Sigmoid colon (tissue), 7 donors: ENCODE results near the gene PRRX1. TPM values are rescaled to one million over a fixed set of nuclear protein-coding genes. Genes with fewer than 3 reads are reported as not detected.

Experiments
- DNase-seq: peaks from one replicate; pipeline ENCODE4 v3.0.0-alpha.2; 2019
- H3K27ac ChIP-seq, 4 donors: fragments of 200-600 bp; sonication (generic); one replicate each; pipeline ENCODE4 v1.5.1; 2016 to 2019; ENCODE audit warnings: mild to moderate bottlenecking in 1 of 4
- H3K27me3 ChIP-seq, 3 donors: fragments of 200-600 bp; sonication (generic); one replicate each; pipeline ENCODE4 v1.5.1; 2019; ENCODE audit warnings: mild to moderate bottlenecking in 1 of 3
- H3K36me3 ChIP-seq, 4 donors: fragments of 200-600 bp; sonication (generic); one replicate each; pipeline ENCODE4 v1.5.1; 2016 to 2019
- H3K4me1 ChIP-seq, 4 donors: fragments of 200-600 bp; sonication (generic); one replicate each; pipeline ENCODE4 v1.5.1; 2017 to 2019
- H3K4me3 ChIP-seq, 4 donors: fragments of 200-600 bp; sonication (generic); one replicate each; pipeline ENCODE4 v1.5.1; 2017 to 2019; ENCODE audit warnings: mild to moderate bottlenecking in 2 of 4, moderate library complexity in 1 of 4
- H3K9me3 ChIP-seq, 4 donors: fragments of 200-600 bp in 3 of 4; sonication (generic) in 3 of 4; one replicate each; pipeline versions ENCODE4 v1.5.1 to v1.6.1; 2013 to 2019
- EP300 ChIP-seq, 4 donors: sonication (generic); formaldehyde crosslinking; IDR thresholded peaks; one replicate each; pipeline ENCODE4 v1.6.1; 2017; ENCODE audit warnings: antibody characterized with exemption in 4 of 4
- POLR2A ChIP-seq, 2 donors: fragments of 450-650 bp; IDR thresholded peaks; one replicate each; pipeline ENCODE4 v1.6.1; 2016; ENCODE audit warnings: antibody characterized with exemption in 2 of 2, mild to moderate bottlenecking in 2 of 2, moderate library complexity in 2 of 2
- POLR2AphosphoS5 ChIP-seq, 4 donors: sonication (generic); formaldehyde crosslinking; IDR thresholded peaks; one replicate each; pipeline ENCODE4 v1.6.1; 2017; ENCODE audit warnings: antibody characterized with exemption in 4 of 4
- WGBS, 2 donors: extraction: QIAGEN DNeasy Blood & Tissue Kit; methylation state at CpG; one replicate each; pipeline ENCODE4 v1.1.7; 2013; 5-methylcytosine and 5-hydroxymethylcytosine counted together
- intact Hi-C: fragments of 100-400 bp; cut with DNase I; formaldehyde crosslinking; loops from one replicate; pipeline ENCODE4 v1.15.1; 2023
- polyA plus RNA-seq, 3 donors: library from polyadenylated mRNA; stranded (reverse); fragments of 200-250 nt; gene quantifications; one replicate each; pipeline ENCODE4 v1.2.3, GENCODE V29; 2013
- total RNA-seq, 4 donors: library from RNA; depleted of rRNA; stranded (reverse); fragments of >200 nt; gene quantifications; one replicate each; pipeline ENCODE4 v1.1.0, GENCODE V29; 2016
- TF ChIP-seq, protein P1 (sequence below), 4 experiments: fragments of 450-650 bp in 3 of 4; fragments of 200-600 bp in 1 of 4; IDR thresholded peaks; one replicate each; pipeline ENCODE4 v1.5.1; 2016 to 2019; ENCODE audit warnings: antibody characterized with exemption in 4 of 4, mild to moderate bottlenecking in 3 of 4, moderate library complexity in 2 of 4
- donor health status: healthy with polysubstance abuse.
- donor health status: Bipolar disorder and iron deficiency.
- donor health status: healthy.

The PRRX1 gene
- total and polyA plus RNA-seq, 7 donors = 0.46 to 16.6 (median 7.9) TPM

DNA sequence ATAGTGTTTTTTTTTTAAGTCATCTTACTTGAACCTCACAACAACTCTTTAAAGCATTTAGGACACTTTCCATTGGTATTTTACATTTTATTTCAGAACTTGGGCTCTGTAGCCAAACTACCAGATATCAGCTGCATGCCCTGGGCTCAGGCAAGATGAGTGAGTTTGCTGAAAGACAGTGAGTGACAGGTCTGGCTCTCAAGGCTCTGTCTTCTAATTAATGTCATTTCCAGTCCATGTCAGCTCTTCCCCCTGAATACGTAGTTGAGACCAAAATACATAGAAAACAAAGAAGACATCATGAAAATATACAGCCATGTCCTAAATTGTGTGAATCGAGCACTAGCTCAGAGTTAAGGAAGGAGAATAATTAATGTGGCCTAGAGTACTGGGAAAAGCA lies 39.7 kb downstream of the PRRX1 start:
- DNase-seq = no peak
- intact Hi-C loops = no loop called here
- H3K27me3 ChIP-seq = no peaks in the 10 kb centered on the region
- TF ChIP-seq, protein P1, sequence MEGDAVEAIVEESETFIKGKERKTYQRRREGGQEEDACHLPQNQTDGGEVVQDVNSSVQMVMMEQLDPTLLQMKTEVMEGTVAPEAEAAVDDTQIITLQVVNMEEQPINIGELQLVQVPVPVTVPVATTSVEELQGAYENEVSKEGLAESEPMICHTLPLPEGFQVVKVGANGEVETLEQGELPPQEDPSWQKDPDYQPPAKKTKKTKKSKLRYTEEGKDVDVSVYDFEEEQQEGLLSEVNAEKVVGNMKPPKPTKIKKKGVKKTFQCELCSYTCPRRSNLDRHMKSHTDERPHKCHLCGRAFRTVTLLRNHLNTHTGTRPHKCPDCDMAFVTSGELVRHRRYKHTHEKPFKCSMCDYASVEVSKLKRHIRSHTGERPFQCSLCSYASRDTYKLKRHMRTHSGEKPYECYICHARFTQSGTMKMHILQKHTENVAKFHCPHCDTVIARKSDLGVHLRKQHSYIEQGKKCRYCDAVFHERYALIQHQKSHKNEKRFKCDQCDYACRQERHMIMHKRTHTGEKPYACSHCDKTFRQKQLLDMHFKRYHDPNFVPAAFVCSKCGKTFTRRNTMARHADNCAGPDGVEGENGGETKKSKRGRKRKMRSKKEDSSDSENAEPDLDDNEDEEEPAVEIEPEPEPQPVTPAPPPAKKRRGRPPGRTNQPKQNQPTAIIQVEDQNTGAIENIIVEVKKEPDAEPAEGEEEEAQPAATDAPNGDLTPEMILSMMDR (IDR thresholded peaks at IDR 0.05) = no peak
- TF ChIP-seq POLR2A (IDR thresholded peaks at IDR 0.05) (no peak), POLR2AphosphoS5 (IDR thresholded peaks at IDR 0.05) (no peak), EP300 (IDR thresholded peaks at IDR 0.05) (no peak)
- no peaks in the 10 kb centered on the region for H3K36me3 ChIP-seq
- no peaks in the 10 kb centered on the region for H3K4me1 ChIP-seq
- no peaks in the 10 kb centered on the region for H3K9me3 ChIP-seq
- WGBS, 2 donors = 84 to 88% methylated on average over 2 of the region's 2 CpGs
- no peak overlapping the region for H3K27ac ChIP-seq
- no peak overlapping the region for H3K4me3 ChIP-seq

DNA sequence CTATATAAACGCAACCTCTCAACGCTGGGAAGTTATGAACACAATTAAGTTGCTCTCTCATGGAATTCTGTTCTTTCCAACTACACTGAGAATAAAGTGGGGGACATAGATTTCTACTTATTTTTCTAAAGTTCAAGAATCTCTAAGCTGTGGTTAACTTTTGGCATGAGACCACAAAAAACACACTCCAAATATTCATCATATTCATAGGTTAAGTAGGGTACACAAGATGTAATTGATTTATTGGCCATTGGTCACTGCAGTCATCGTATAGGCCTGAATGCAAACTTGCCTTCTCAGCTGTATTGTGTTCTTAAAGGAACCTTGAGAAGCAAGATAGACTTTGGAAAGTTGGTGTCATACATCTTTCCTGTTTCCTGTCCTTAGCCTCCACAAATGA lies 40.3 kb downstream of the PRRX1 start:
- H3K4me3 ChIP-seq = no peak overlapping the region
- H3K27ac ChIP-seq = no peak overlapping the region
- WGBS, 2 donors = 84 to 91% methylated on average over 3 of the region's 3 CpGs

DNA sequence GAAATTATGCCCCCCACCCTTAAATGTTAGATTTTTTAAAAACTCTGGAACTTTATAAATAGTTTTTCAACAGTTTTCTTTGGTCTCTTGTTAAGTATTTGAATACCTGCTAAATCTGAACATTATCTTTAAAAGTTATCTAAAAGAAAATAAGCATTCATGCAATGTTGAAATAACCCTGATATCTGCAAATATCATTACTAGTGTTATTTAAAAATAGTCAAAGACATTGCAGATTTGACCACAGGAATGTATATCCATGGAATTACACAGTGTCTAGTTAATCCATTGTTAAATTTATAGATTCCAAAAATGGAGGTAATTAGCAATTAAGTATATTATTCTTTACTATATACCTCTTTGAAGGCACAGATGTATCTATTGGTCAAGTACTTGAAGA lies 42.0 kb downstream of the PRRX1 start:
- Histone ChIP-seq H3K4me3 (no peak overlapping the region), H3K4me1 (no peaks in the 10 kb centered on the region), H3K9me3 (no peaks in the 10 kb centered on the region), H3K27ac (no peak overlapping the region), H3K36me3 (no peaks in the 10 kb centered on the region), H3K27me3 (no peaks in the 10 kb centered on the region)
- DNase-seq = no peak
- TF ChIP-seq, protein P1 (IDR thresholded peaks at IDR 0.05) = no peak
- no peak for TF ChIP-seq POLR2AphosphoS5 (IDR thresholded peaks at IDR 0.05)
- TF ChIP-seq POLR2A (IDR thresholded peaks at IDR 0.05) = no peak
- no peak for TF ChIP-seq EP300 (IDR thresholded peaks at IDR 0.05)
- intact Hi-C loops = no loop called here

More for the DNA sequence above, 40.3 kb downstream of the PRRX1 start:
- H3K4me1 ChIP-seq = no peaks in the 10 kb centered on the region
- no peak for DNase-seq
- no peaks in the 10 kb centered on the region for H3K36me3 ChIP-seq
- TF ChIP-seq POLR2AphosphoS5 (IDR thresholded peaks at IDR 0.05) (no peak), EP300 (IDR thresholded peaks at IDR 0.05) (no peak), POLR2A (IDR thresholded peaks at IDR 0.05) (no peak)
- TF ChIP-seq, protein P1 (IDR thresholded peaks at IDR 0.05) = no peak
- no peaks in the 10 kb centered on the region for H3K9me3 ChIP-seq
- no peaks in the 10 kb centered on the region for H3K27me3 ChIP-seq
- intact Hi-C loops = no loop called here

DNA sequence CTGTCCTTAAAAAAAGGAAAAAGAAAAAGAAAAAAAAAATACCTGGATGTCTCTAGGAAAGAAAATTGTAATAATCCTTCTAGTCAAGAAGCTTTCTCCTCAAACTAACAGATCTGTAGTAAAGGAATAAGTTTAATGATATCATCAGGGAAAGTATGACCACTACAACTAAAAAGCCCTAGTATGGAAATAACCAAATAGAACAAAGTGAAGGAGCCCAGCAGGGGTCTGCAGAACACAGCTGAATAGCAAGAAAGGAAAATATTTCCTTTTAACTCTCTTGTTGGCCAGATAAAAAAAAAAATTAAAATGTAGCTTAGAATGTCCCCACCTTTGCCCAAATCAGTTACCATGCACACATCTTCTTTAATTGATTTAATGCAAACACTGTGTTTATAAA lies 43.2 kb downstream of the PRRX1 start:
- Histone ChIP-seq H3K9me3 (no peaks in the 10 kb centered on the region), H3K27me3 (no peaks in the 10 kb centered on the region), H3K27ac (no peak overlapping the region), H3K36me3 (no peaks in the 10 kb centered on the region), H3K4me1 (no peaks in the 10 kb centered on the region), H3K4me3 (no peak overlapping the region)
- intact Hi-C loops = no loop called here
- DNase-seq = no peak
- TF ChIP-seq, protein P1 (IDR thresholded peaks at IDR 0.05) = no peak
- TF ChIP-seq POLR2AphosphoS5 (IDR thresholded peaks at IDR 0.05) (no peak), POLR2A (IDR thresholded peaks at IDR 0.05) (no peak), EP300 (IDR thresholded peaks at IDR 0.05) (no peak)

DNA sequence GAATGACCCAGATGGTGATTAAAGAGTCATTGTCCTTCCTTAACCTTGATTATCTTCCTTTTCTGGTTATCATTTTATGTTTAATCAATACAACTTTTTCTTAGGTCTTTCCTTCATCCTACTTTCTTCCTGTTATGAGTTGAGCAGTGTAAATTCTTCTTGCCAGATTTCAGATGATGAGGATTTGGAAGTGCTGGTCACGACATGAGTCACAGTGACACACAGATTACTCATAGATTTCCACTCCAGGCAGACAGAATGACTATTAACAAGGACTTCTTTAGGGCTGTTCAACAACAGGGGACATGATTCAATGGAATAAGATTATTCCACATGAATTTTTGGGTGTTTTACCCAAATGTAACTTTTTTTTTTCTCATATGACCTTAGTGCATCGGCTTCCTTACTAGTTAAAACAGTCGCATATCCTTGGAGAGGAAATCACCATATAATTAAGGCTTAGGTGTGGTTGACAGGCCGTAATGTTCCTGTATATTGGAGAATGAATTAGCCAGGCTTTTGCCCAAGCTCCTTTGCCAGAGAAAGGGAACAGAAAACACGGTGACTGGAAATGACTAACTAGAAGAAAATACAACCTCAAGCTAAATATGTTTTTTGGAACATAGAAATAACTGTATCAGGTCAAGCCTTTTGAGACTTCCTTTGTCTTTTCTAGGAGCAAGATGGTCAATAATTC lies 44.2 kb downstream of the PRRX1 start:
- no peaks in the 10 kb centered on the region for H3K9me3 ChIP-seq
- DNase-seq = no peak
- no peak for TF ChIP-seq POLR2A (IDR thresholded peaks at IDR 0.05)
- peak in 1 of 4 donors; percentile 45 for TF ChIP-seq POLR2AphosphoS5 (IDR thresholded peaks at IDR 0.05)
- H3K36me3 ChIP-seq = no peaks in the 10 kb centered on the region
- intact Hi-C loops = no loop called here
- 27 to 64% methylated on average over 5 of the region's 5 CpGs for WGBS, 2 donors
- no peaks in the 10 kb centered on the region for H3K27me3 ChIP-seq
- H3K4me3 ChIP-seq = no peak overlapping the region
- peak overlapping the region in 3 of 4 donors; percentile 8 to 55 (median 20) for H3K27ac ChIP-seq
- H3K4me1 ChIP-seq = no peaks in the 10 kb centered on the region
